IMR-90 (cell line): ENCODE data around the gene EPHA5.

Experiments used
- POLR2A ChIP-seq: IDR thresholded peaks from 2 replicates; pipeline ENCODE4 v1.6.1; 2012; ENCODE audit warnings: mild to moderate bottlenecking, low read depth, low read length
- RCOR1 ChIP-seq: IDR thresholded peaks from 2 replicates; pipeline ENCODE4 v1.6.1; 2012; ENCODE audit warnings: mild to moderate bottlenecking, low read length, improper control_type of control experiment; ENCODE audit not compliant: insufficient replicate concordance
- RFX5 ChIP-seq: IDR thresholded peaks from 2 replicates; pipeline ENCODE4 v1.8.0; 2012; ENCODE audit warnings: low read depth, mild to moderate bottlenecking, low read length, moderate library complexity
- SMC3 ChIP-seq: fragments of 150-350 bp; IDR thresholded peaks from 2 replicates; pipeline ENCODE4 v1.6.1; 2016; ENCODE audit warnings: low read depth, mild to moderate bottlenecking, antibody characterized with exemption, low read length, moderate library complexity
- TF ChIP-seq, protein P1 (sequence below): conservative IDR thresholded peaks from 2 replicates; pipeline ENCODE4 v1.5.1; 2012; ENCODE audit warnings: mild to moderate bottlenecking, low read depth, low read length, improper control_type of control experiment
- TF ChIP-seq, protein P2 (sequence below): fragments of 150-350 bp; IDR thresholded peaks from 2 replicates; pipeline ENCODE4 v1.6.1; 2017; ENCODE audit warnings: mild to moderate bottlenecking, antibody characterized with exemption, low read length, low read depth

DNA sequence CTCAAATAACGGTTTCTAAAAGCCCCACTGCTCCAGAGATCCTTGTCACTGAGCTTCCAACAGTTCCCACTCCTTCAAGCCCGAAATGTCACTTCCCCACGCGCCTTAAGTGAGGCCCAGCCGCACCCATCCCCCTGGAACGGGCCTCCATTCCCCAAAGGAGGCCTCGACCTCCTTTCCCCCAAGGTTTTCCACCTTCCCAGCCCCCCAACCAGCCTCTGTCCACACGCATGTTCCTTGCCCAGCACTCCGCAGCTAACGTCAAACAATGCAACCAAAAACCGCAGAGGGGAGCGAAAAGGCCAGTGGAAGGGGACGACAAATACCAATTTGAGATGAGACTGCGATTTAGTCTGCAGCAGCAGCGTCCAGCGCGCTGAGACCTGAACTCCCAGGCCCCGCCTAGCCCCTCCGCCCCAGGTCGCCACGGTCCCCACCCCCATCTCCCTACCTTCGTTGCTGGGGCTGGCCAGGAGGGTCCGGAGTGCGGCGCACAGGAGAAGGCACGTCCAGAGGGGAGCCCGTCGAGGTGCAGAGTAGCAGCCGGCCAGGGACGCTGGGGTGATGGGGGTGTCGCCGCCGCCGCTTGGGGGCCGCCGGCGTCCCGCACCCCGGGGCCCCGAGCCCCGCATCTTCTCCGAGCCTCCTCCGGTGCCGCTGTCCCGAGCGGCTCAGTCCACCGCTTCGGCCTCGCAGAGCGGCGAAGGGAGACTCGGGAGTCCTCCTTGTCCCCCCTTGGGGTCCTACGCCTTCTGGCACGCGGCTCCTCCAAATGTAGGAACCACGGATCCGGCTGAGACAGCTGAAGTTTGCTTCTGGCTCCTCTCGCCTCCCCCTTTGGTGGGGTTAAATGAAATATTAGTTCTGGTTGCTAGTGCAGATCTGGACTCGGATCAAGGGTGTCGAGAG lies 924 bp downstream of the EPHA5 start:
- TF ChIP-seq, protein P1, sequence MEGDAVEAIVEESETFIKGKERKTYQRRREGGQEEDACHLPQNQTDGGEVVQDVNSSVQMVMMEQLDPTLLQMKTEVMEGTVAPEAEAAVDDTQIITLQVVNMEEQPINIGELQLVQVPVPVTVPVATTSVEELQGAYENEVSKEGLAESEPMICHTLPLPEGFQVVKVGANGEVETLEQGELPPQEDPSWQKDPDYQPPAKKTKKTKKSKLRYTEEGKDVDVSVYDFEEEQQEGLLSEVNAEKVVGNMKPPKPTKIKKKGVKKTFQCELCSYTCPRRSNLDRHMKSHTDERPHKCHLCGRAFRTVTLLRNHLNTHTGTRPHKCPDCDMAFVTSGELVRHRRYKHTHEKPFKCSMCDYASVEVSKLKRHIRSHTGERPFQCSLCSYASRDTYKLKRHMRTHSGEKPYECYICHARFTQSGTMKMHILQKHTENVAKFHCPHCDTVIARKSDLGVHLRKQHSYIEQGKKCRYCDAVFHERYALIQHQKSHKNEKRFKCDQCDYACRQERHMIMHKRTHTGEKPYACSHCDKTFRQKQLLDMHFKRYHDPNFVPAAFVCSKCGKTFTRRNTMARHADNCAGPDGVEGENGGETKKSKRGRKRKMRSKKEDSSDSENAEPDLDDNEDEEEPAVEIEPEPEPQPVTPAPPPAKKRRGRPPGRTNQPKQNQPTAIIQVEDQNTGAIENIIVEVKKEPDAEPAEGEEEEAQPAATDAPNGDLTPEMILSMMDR, result no peak
- TF ChIP-seq RCOR1, result no peak
- TF ChIP-seq, protein P2, sequence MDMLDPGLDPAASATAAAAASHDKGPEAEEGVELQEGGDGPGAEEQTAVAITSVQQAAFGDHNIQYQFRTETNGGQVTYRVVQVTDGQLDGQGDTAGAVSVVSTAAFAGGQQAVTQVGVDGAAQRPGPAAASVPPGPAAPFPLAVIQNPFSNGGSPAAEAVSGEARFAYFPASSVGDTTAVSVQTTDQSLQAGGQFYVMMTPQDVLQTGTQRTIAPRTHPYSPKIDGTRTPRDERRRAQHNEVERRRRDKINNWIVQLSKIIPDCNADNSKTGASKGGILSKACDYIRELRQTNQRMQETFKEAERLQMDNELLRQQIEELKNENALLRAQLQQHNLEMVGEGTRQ, result no peak
- TF ChIP-seq RFX5, result no peak
- TF ChIP-seq POLR2A, result no peak
- no peak for TF ChIP-seq SMC3
